Ishikawa (cell line): ENCODE results near the gene TCF7.

ENCODE experiments used
- CEBPB ChIP-seq: IDR thresholded peaks from 2 replicates; pipeline ENCODE4 v1.6.1; 2012
- CREB1 ChIP-seq: IDR thresholded peaks from 2 replicates; pipeline ENCODE4 v1.6.1; 2012; ENCODE audit warnings: low read depth
- EGR1 ChIP-seq: IDR thresholded peaks from 2 replicates; pipeline ENCODE4 v1.6.1; 2012
- EP300 ChIP-seq: IDR thresholded peaks from 2 replicates; pipeline ENCODE4 v1.6.1; 2012; ENCODE audit warnings: borderline replicate concordance
- FOXM1 ChIP-seq: IDR thresholded peaks from 2 replicates; pipeline ENCODE4 v1.6.1; 2012; ENCODE audit warnings: low read depth, borderline replicate concordance
- MAX ChIP-seq: IDR thresholded peaks from 2 replicates; pipeline ENCODE4 v1.6.1; 2012
- NFIC ChIP-seq: IDR thresholded peaks from 2 replicates; pipeline ENCODE4 v1.6.1; 2012
- RAD21 ChIP-seq: IDR thresholded peaks from 2 replicates; pipeline ENCODE4 v1.6.1; 2012; ENCODE audit warnings: low read depth
- REST ChIP-seq: IDR thresholded peaks from 2 replicates; pipeline ENCODE4 v1.6.1; 2012; ENCODE audit warnings: low read depth, mild to moderate bottlenecking
- TAF1 ChIP-seq: IDR thresholded peaks from 2 replicates; pipeline ENCODE4 v1.6.1; 2012; ENCODE audit warnings: low read depth, mild to moderate bottlenecking
- TEAD4 ChIP-seq: IDR thresholded peaks from 2 replicates; pipeline ENCODE4 v1.6.1; 2012
- USF1 ChIP-seq: IDR thresholded peaks from 2 replicates; pipeline ENCODE4 v1.6.1; 2012

GRCh38 chr5:134153241-134153640 lies 38.8 kb downstream of the TCF7 start:
- TF ChIP-seq REST (no peak), MAX (no peak), CEBPB (no peak), FOXM1 (no peak), TAF1 (no peak), TEAD4 (no peak), RAD21 (no peak), EP300 (no peak), USF1 (no peak), CREB1 (no peak), NFIC (no peak), EGR1 (no peak)
